Astrocyte of the cerebellum (primary cell): ENCODE measurements around the gene GNL1.
A peak's percentile ranks its signal among the peaks of the same experiment; 100 is the strongest.

ENCODE experiments used
- DNase-seq: peaks from one replicate; pipeline ENCODE4 v3.0.0-alpha.2; 2011; ENCODE audit warnings: low read depth
- H3K4me3 ChIP-seq: 2 replicates; pipeline ENCODE4 v1.5.1; 2011; ENCODE audit warnings: mild to moderate bottlenecking, low read depth, low read length, moderate library complexity
- CTCF ChIP-seq: IDR thresholded peaks from 2 replicates; pipeline ENCODE4 v1.5.1; 2012; ENCODE audit warnings: low read length, low read depth, moderate library complexity, mild to moderate bottlenecking; ENCODE audit errors: missing control alignments
- in situ Hi-C: cut with HindIII; loops from 2 replicates; pipeline ENCODE4 v1.10.0; 2017; ENCODE audit warnings: low sequenced_read_pairs

The GNL1 gene

GRCh38 chr6:30557683-30557981, 1.3 kb upstream of the GNL1 start:
- in situ Hi-C loops, result no loop called here
- H3K4me3 ChIP-seq, result peak overlapping the region; percentile 74
- DNase-seq, result no peak

GRCh38 chr6:30556906-30557682, 805 bp upstream of the GNL1 start, which contains the start of gene PRR3:
PRR3 (plus strand) TSS chr6:30557295; CDS start chr6:30557345, 50 bp downstream.
- peak within 1 kb of the TSS; percentile 74 for H3K4me3 ChIP-seq
- peak; percentile 49 for DNase-seq
- TF ChIP-seq CTCF, result no peak
- in situ Hi-C loops, result no loop called here

More at GRCh38 chr6:30557683-30557981, 1.3 kb upstream of the GNL1 start:
- no peak for TF ChIP-seq CTCF

DNA sequence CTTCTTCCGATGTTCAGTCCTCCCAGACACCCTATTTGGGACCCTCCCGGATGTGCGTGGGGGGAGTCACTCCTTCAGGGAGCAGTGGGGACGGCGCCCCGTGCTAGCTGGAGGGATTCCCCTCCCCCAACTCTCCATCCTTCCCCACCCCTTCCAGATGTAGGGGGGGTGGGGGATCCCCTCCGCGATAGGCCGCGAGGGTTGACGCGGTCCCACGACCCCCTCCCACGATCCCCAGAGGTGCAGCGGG, 548 bp downstream of the GNL1 start:
- in situ Hi-C loops, result no loop called here
- DNase-seq, result no peak
- TF ChIP-seq CTCF, result no peak
- H3K4me3 ChIP-seq, result peak overlapping the region; percentile 74

DNA sequence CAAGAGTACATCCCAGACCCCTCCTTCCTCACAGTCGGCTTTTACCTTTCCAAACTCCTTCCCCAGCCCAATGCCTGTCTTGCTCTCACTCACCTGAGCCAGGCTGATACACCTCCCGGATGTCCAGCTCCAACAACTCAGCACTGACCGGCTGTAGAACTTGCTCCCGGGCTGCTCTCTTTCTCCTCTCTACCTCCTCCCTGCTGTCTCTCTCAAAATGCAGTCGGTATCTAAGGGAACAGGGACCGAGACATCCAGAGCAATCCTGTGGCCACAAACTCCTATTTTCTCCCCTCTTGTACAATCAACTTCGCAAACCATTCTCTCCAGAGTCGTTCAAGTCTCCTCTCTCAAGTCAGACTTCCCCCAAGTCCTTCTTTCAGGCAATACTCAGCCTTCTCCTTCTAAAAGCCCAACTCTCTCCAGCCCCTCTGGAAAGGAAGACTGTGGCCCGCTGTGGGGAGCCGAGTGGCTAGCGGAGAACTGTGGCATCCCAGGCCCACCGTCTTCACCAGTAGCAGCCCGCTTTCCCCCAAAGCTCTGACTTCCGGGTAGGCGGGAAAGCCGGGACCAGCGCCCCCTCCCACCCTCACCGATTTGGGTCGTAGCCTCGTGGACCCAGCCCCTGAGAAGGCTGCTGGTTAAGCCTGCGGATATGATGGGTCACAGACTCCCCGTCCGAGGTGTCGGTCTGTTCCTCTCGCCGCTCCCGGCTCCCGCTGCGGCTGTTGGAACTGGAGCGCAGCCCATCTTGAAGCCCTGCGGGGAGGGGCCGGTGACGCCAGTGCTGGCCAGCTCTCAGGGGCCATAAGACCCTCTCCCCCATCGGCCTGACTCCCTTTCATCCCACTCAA, 1.1 kb downstream of the GNL1 start:
- DNase-seq, result no peak
- H3K4me3 ChIP-seq, result peak overlapping the region; percentile 74
- no peak for TF ChIP-seq CTCF
- in situ Hi-C loops, result no loop called here

GRCh38 chr6:30554404-30554803, 1.9 kb downstream of the GNL1 start:
- no peak for DNase-seq
- H3K4me3 ChIP-seq, result peak overlapping the region; percentile 74
- no peak for TF ChIP-seq CTCF
- in situ Hi-C loops, result no loop called here

DNA sequence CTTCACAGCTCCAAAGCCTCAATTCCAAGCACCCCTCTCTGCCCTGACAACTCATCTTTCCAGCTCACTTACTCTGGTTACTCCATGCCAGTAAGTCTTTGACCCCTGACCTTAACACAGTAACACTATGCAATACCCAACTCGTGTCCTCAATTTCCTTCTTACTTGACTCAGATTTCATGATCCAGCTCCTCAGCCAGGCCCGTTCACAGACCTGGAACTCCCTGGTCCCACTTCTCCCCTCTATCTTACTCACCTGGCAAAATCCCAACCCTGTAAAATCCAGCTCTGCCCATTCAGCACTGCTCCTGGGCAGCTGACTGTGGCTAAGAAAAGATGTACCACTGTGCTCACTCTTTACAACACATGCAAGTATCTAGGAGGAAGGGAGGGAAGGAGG, 7.9 kb downstream of the GNL1 start:
- DNase-seq, result no peak
- TF ChIP-seq CTCF, result no peak
- no peak overlapping the region for H3K4me3 ChIP-seq
- in situ Hi-C loops, result loop anchor here (10.0 kb wide), 1 partner anchor 84 kb away; no protein-coding TSS in a partner anchor
